Omental fat pad (tissue), 4 donors: ENCODE data around the gene PSMB7. TPM values are rescaled to one million over a fixed set of nuclear protein-coding genes. Genes with fewer than 3 reads are reported as not detected.

Source experiments
- ATAC-seq: fragments of 150-250 bp; one replicate; pipeline ENCODE4 v1.9.1; 2016; ENCODE audit warnings: mild to moderate bottlenecking, moderate library complexity; ENCODE audit not compliant: low FRiP score
- DNase-seq: peaks from one replicate; pipeline ENCODE4 v3.0.0-alpha.2; 2019; ENCODE audit warnings: low spot score
- CTCF ChIP-seq, 3 donors: fragments of 450-650 bp; IDR thresholded peaks; one replicate each; pipeline ENCODE4 v1.5.1; 2016 to 2017; ENCODE audit warnings: antibody characterized with exemption in 3 of 3, mild to moderate bottlenecking in 3 of 3, moderate library complexity in 2 of 3
- total RNA-seq, 4 donors: library from RNA; depleted of rRNA; stranded (reverse); fragments of >200 nt; gene quantifications; one replicate each; pipeline ENCODE4 v1.1.0, GENCODE V29; 2016

Gene PSMB7
- total RNA-seq, 4 donors from 2014 or later: 172 to 200 (median 187) TPM

- ATAC-seq: no peak
- TF ChIP-seq CTCF (IDR thresholded peaks at IDR 0.05): no peak
- DNase-seq: no peak
Measured at GRCh38 chr9:124385623-124386022, 29.6 kb downstream of the PSMB7 start.

GRCh38 chr9:124384846-124385245, 30.4 kb downstream of the PSMB7 start:
- DNase-seq (no peak), ATAC-seq (no peak)
- TF ChIP-seq CTCF (IDR thresholded peaks at IDR 0.05): no peak

GRCh38 chr9:124384210-124384609, 31.0 kb downstream of the PSMB7 start:
- TF ChIP-seq CTCF (IDR thresholded peaks at IDR 0.05): no peak
- ATAC-seq (no peak), DNase-seq (no peak)

- TF ChIP-seq CTCF (IDR thresholded peaks at IDR 0.05): no peak
- DNase-seq (no peak), ATAC-seq (no peak)
Measured at GRCh38 chr9:124381170-124381945, 33.9 kb downstream of the PSMB7 start.

- DNase-seq (no peak), ATAC-seq (no peak)
- no peak for TF ChIP-seq CTCF (IDR thresholded peaks at IDR 0.05)
Measured at GRCh38 chr9:124377551-124378406, 37.5 kb downstream of the PSMB7 start.

- DNase-seq (no peak), ATAC-seq (no peak)
- no peak for TF ChIP-seq CTCF (IDR thresholded peaks at IDR 0.05)
Measured at GRCh38 chr9:124376329-124376728, 38.9 kb downstream of the PSMB7 start.
